ENCODE measurements around the gene QPCTL.
"Not testable (repeated sequence)": the region's sequence is repeated elsewhere in the genome, so short reads cannot be mapped to it uniquely, and the experiment has no call there.

The QPCTL gene

DNA sequence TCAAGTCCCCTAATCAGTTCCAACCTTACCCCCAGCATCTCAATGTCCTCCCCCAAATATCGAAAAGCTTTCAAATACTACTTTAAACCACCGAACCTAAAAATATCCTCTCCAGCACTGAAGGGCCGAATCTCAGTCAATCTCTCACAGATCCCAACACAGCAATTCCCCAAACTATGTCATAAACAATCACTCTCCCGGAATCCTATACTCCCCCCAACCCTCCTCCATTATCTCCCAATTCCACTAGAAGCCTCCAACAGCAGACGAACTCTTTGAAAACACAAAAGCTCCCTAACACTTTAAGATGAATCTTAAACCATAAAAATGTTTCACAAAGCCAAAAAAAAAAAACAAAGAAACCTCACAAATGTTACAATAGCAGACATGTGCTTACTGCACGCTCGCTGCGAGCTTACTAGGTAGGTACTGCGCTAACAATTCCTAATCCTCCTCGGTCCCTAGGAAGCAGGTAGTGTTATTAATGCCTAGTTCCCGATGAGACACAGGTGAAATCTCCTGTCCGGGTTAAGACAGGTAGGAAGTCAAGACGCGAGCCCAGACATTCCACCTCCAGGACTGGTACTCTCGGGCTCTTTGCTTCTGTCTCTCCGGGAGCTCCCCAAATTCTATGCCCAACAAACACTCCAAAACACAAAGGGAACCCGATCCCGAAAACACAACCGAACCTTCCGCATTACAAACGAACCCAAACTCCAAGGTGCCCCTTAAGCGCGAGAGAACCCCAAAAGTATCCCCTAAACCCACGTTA lies 24.1 kb downstream of the QPCTL start:
- in situ Hi-C loops (cut with MboI; ENCODE audit: low sequenced_read_pairs): no loop called here

DNA sequence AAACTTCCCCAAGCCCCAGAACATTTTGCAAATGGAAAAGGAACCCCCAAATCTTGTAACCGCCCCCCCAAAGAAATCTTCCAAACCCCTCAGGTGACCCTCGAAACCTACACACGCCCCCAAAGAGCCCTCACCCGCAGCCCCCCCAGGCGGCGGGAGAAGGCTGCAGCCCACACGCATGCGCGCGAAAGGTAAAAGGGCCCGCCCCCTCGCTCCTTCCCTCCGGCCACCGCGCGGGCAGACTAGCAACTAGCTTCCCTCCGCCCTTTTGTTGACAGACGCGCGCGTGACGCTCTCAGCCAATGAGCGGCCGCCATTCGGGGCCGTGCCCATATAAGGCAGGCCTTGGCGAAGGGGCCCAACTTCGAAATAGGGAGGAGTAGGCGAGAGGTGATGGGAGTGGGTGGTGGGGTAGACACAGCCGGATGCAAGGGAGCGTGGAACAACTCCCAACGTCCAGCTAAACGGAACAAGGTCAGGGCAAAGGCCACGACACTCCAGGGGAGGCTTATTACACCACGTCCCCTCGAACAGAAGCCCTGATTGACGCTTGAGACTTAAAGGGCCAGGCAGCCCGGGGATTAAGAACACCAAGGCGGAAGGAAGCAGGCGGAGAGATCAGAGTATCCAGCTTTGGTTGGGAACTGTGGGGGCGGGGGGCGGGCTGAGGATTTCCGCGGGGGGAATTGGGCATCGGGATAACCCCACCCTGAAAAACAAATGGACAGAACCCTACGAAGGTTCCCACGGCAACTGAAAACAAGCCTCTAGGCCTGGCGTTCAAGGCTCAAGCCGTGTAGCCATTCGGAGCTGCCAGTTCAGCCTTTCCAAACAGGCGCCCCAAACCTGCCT lies 24.9 kb downstream of the QPCTL start:
- in situ Hi-C loops (cut with MboI; ENCODE audit: low sequenced_read_pairs): no loop called here

- in situ Hi-C loops (cut with MboI; ENCODE audit: low sequenced_read_pairs): no loop called here
Observed at GRCh38 chr19:45717983-45718650, 25.7 kb downstream of the QPCTL start.

DNA sequence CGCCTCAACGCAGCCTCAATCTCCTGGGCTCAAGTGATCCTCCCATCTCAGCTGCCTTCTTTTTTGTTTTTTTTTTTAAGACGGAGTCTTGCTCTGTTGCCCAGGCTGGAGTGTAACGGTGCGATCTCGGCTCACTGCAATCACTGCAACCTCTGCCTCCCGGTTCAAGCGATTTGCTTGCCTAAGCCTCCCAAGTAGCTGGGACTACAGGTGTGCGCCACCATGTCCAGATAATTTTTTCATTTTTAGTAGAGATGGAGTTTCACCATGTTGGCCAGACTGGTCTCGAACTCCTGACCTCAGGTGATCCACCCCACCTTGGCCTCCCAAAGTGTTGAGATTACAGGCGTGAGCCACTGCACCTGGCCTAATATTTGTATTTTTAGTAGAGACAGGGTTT lies 27.6 kb downstream of the QPCTL start:
- in situ Hi-C loops (cut with MboI; ENCODE audit: low sequenced_read_pairs): not testable (repeated sequence)

GRCh38 chr19:45728683-45729082 lies 36.2 kb downstream of the QPCTL start:
- in situ Hi-C loops (cut with MboI; ENCODE audit: low sequenced_read_pairs): not testable (repeated sequence)

- in situ Hi-C loops (cut with MboI; ENCODE audit: low sequenced_read_pairs): no loop called here
Observed at GRCh38 chr19:45729800-45730290, 37.4 kb downstream of the QPCTL start.

DNA sequence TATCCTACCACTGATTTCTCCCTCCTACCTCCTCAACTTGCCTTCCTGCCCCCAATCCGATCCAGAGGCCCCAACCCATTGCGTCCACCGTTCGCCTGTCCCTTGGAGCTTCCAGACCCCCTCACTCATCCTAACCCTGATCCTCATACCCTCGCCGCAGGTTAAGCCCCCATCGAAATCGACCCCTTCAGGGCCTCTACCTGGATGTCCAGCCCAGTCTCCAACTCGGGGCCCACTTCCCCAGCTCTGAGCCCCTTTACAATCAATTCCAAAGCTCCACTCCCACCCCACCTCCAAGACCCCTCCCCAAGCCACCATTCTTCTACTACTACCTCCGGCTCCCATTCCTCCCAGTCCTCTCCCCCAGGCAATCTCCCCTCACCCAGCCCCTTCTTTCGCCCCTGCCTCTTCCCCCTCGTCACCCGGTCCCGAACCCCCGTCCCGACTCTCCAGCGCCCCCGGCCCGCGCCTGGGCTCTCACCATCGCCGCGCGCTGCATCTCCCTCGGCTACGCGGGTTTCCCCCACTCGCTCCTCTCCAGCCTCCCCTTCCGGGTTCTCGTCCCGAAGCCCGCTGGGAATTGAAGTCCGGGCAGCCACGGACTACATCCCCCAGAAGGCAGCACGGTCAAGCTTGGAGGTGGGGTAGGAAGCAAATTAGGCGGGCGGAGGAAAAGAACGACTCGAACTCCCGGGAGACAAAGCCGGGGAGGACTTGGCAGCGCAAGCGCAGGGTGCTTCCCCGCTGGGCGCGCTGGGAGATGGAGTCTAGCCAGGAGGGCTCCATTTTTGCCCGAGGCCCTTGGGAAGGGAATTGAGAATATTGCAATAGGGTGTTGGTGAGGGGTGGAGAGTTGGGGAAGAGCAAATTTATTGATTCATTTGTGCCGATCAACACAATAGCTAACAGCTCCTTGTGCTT lies 38.2 kb downstream of the QPCTL start, which contains the start of gene FBXO46:
Gene FBXO46, minus strand, starts transcription at position 529 of the 921 bp plus-strand sequence. CDS start 17,401 bp downstream, outside the sequence.
- in situ Hi-C loops (cut with MboI; ENCODE audit: low sequenced_read_pairs): no loop called here

GRCh38 chr19:45733160-45733810 lies 40.8 kb downstream of the QPCTL start, which contains the start of gene MEIOSIN:
Gene MEIOSIN (plus strand): TSS chr19:45733439. CDS start chr19:45735377, 1,938 bp downstream.
- in situ Hi-C loops (cut with MboI; ENCODE audit: low sequenced_read_pairs): no loop called here

DNA sequence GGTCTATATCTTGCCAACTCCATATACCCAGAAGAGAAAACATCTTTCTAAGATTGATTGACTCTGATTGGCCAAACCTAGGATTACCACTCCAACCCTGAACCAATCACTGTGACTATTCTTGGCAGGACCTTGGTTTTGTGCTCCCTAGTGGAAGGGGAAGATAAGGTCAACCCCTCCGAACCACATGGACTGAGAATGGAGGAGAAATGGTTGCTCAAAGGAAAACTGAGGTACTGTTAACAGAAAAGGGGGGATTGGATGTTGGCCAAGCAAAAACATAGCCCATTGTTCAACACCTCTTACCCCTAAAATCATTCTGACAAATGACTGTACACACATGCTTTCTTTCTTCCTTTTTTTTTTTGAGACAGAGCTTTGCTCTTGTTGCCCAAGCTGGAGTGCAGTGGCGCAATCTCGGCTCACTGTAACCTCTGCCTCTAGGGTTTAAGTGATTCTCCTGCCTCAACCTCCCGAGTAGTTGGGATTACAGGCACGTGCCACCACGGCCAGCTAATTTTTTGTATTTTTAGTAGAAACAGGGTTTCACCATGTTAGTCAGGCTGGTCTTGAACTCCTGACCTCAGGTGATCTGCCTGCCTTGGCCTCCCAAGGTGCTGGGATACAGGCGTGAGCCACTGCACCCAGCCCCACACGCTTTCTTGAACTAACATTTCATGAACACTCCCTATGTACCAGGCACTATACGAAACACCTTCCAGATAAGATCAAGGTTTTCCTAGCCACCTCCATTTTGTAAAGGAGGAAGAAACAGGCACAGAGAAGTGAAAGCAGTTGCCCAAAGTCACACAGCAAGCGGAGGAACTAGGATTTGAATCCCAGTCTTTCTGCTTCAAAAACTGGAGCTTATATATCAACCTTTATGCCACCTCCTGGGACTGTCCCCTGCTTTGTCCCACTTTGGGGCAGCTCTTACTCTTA lies 47.3 kb downstream of the QPCTL start:
- in situ Hi-C loops (cut with MboI; ENCODE audit: low sequenced_read_pairs): no loop called here

- in situ Hi-C loops (cut with MboI; ENCODE audit: low sequenced_read_pairs): no loop called here
Observed at GRCh38 chr19:45742969-45743368, 50.5 kb downstream of the QPCTL start.

- in situ Hi-C loops (cut with MboI; ENCODE audit: low sequenced_read_pairs): no loop called here
Observed at GRCh38 chr19:45745606-45746005, 53.1 kb downstream of the QPCTL start.

GRCh38 chr19:45746866-45747265 lies 54.4 kb downstream of the QPCTL start:
- in situ Hi-C loops (cut with MboI; ENCODE audit: low sequenced_read_pairs): no loop called here

GRCh38 chr19:45747513-45747912 lies 55.0 kb downstream of the QPCTL start:
- in situ Hi-C loops (cut with MboI; ENCODE audit: low sequenced_read_pairs): no loop called here

DNA sequence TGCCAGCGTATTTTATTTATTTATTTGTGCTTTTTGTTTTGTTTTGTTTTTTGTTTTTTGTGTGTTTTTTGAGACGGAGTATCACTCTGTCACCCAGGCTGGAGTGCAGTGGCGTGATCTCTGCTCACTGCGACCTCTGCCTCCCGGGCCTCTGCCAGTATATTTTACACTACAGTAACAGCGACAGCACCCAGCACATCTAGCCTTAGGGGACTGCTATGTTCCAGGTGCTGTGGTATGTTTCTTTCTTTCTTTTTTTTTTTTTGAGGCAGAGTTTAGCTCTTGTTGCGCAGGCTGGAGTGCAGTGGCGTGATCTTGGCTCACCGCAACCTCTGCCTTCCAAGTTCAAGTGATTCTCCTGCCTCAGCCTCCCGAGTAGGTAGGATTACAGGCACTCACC lies 59.0 kb downstream of the QPCTL start:
- in situ Hi-C loops (cut with MboI; ENCODE audit: low sequenced_read_pairs): not testable (repeated sequence)

- in situ Hi-C loops (cut with MboI; ENCODE audit: low sequenced_read_pairs): no loop called here
Observed at GRCh38 chr19:45752639-45753038, 60.2 kb downstream of the QPCTL start.

- in situ Hi-C loops (cut with MboI; ENCODE audit: low sequenced_read_pairs): no loop called here
Observed at GRCh38 chr19:45753548-45753947, 61.1 kb downstream of the QPCTL start.
